HG02870 (cell line): ENCODE data around the gene FN1.

ENCODE experiments used
- ATAC-seq: cut with Tn5 transposase; IDR thresholded peaks from one replicate; pipeline ENCODE4 v1.9.1; 2021; ENCODE audit warnings: mild to moderate bottlenecking, moderate library complexity; ENCODE audit not compliant: unreplicated experiment

The FN1 gene

GRCh38 chr2:215356334-215356947, 79.4 kb downstream of the FN1 start:
- no peak for ATAC-seq

GRCh38 chr2:215355801-215356200, 80.1 kb downstream of the FN1 start:
- no peak for ATAC-seq

- no peak for ATAC-seq
Observed at GRCh38 chr2:215354771-215355695, 80.8 kb downstream of the FN1 start.

GRCh38 chr2:215352602-215353001, 83.3 kb downstream of the FN1 start:
- no peak for ATAC-seq

GRCh38 chr2:215347878-215348277, 88.0 kb downstream of the FN1 start:
- no peak for ATAC-seq

- no peak for ATAC-seq
Observed at GRCh38 chr2:215338883-215339679, 96.8 kb downstream of the FN1 start.

- peak; percentile 69 for ATAC-seq
Observed at GRCh38 chr2:215332872-215333595, 102.8 kb downstream of the FN1 start.

GRCh38 chr2:215328066-215328465, 107.8 kb downstream of the FN1 start:
- ATAC-seq: no peak

GRCh38 chr2:215324811-215325210, 111.1 kb downstream of the FN1 start:
- no peak for ATAC-seq

GRCh38 chr2:215320679-215321078, 115.2 kb downstream of the FN1 start:
- no peak for ATAC-seq

- no peak for ATAC-seq
Observed at GRCh38 chr2:215320102-215320501, 115.8 kb downstream of the FN1 start.

GRCh38 chr2:215319500-215319899, 116.4 kb downstream of the FN1 start:
- ATAC-seq: no peak

- no peak for ATAC-seq
Observed at GRCh38 chr2:215316336-215316735, 119.5 kb downstream of the FN1 start.

- ATAC-seq: no peak
Observed at GRCh38 chr2:215315301-215315700, 120.6 kb downstream of the FN1 start.

GRCh38 chr2:215314896-215315295, 121.0 kb downstream of the FN1 start:
- ATAC-seq: no peak

- ATAC-seq: no peak
Observed at GRCh38 chr2:215313255-215313613, 122.6 kb downstream of the FN1 start.

- ATAC-seq: peak; percentile 99
Observed at GRCh38 chr2:215311625-215312396, 124.1 kb downstream of the FN1 start, which contains the start of gene ATIC. Gene ATIC (plus strand): TSS chr2:215312059. CDS start chr2:215312143, 84 bp downstream.

GRCh38 chr2:215311259-215311624, 124.6 kb downstream of the FN1 start:
- ATAC-seq: peak; percentile 20
